Superior temporal gyrus (tissue), 1 donor: ENCODE results near the gene SLC35E2B.
"Not testable (repeated sequence)": the region's sequence is repeated elsewhere in the genome, so short reads cannot be mapped to it uniquely, and the experiment has no call there.

ENCODE experiments used
- DNase-seq: peaks from one replicate; pipeline ENCODE4 v3.0.0-alpha.2; 2016; ENCODE audit errors: extremely low spot score

The SLC35E2B gene

GRCh38 chr1:1692714-1693647 is at the start of gene SLC35E2B:
Gene SLC35E2B, minus strand, starts transcription at chr1:1692795. Its CDS starts 16,096 bp downstream, at chr1:1676699.
- DNase-seq = peak; percentile 93

GRCh38 chr1:1741013-1741412 is 48.4 kb upstream of the SLC35E2B start:
- DNase-seq = peak; percentile 9

GRCh38 chr1:1738799-1739337 is 46.3 kb upstream of the SLC35E2B start:
- not testable (repeated sequence) for DNase-seq

GRCh38 chr1:1737675-1738590 is 45.3 kb upstream of the SLC35E2B start:
- DNase-seq = not testable (repeated sequence)

- no peak for DNase-seq
Measured at GRCh38 chr1:1732381-1732780, 39.8 kb upstream of the SLC35E2B start.

GRCh38 chr1:1730870-1731269 is 38.3 kb upstream of the SLC35E2B start:
- DNase-seq = no peak

GRCh38 chr1:1730230-1730629 is 37.6 kb upstream of the SLC35E2B start:
- not testable (repeated sequence) for DNase-seq

GRCh38 chr1:1729116-1729816 is 36.7 kb upstream of the SLC35E2B start:
- not testable (repeated sequence) for DNase-seq

- DNase-seq = not testable (repeated sequence)
Measured at GRCh38 chr1:1728308-1729005, 35.9 kb upstream of the SLC35E2B start.

GRCh38 chr1:1727131-1727651 is 34.6 kb upstream of the SLC35E2B start:
- DNase-seq = not testable (repeated sequence)

GRCh38 chr1:1726088-1726487 is 33.5 kb upstream of the SLC35E2B start:
- not testable (repeated sequence) for DNase-seq

GRCh38 chr1:1724035-1724864 is 31.7 kb upstream of the SLC35E2B start, which contains the start of gene CDK11A:
Gene CDK11A, minus strand, starts transcription at chr1:1724357. Its CDS starts 1,539 bp downstream, at chr1:1722818.
- peak; percentile 99 for DNase-seq

- no peak for DNase-seq
Measured at GRCh38 chr1:1721201-1721600, 28.6 kb upstream of the SLC35E2B start.

GRCh38 chr1:1715109-1715883 is 22.7 kb upstream of the SLC35E2B start:
- DNase-seq = not testable (repeated sequence)

- DNase-seq = not testable (repeated sequence)
Measured at GRCh38 chr1:1707897-1708296, 15.3 kb upstream of the SLC35E2B start.

GRCh38 chr1:1707241-1707640 is 14.6 kb upstream of the SLC35E2B start:
- not testable (repeated sequence) for DNase-seq

- DNase-seq = not testable (repeated sequence)
Measured at GRCh38 chr1:1705623-1706022, 13.0 kb upstream of the SLC35E2B start.

GRCh38 chr1:1704284-1704957 is 11.8 kb upstream of the SLC35E2B start:
- DNase-seq = not testable (repeated sequence)
